ENCODE results near the gene TMX2.

GRCh38 chr11:57709802-57710367, 2.5 kb upstream of the TMX2 start:
- TF ChIP-seq CTCF (IDR thresholded peaks at IDR 0.05 in 2 of 3, conservative IDR thresholded peaks at IDR 0.05 in 1 of 3; ENCODE audit: borderline replicate concordance in 1 of 3, insufficient read depth in 1 of 3, low read depth in 2 of 3, low read length in 2 of 3): no peak
- no peak for TF ChIP-seq EZH2 (IDR thresholded peaks at IDR 0.05)
- TF ChIP-seq MAX (IDR thresholded peaks at IDR 0.05): no peak
- no peak for TF ChIP-seq EGR1 (IDR thresholded peaks at IDR 0.05; ENCODE audit: low read depth)
